MG63 (cell line): Measurements from ENCODE around the gene GYS2. TPM values are rescaled to one million over a fixed set of nuclear protein-coding genes. Genes with fewer than 3 reads are reported as not detected.

Experiments used
- DNase-seq: peaks from one replicate; pipeline ENCODE4 v3.0.0-alpha.2; 2020
- H3K27me3 ChIP-seq: fragments of 250-450 bp; sonication (Bioruptor Pico); 2 replicates; pipeline ENCODE4 v1.5.1; 2020; ENCODE audit warnings: mild to moderate bottlenecking, moderate library complexity
- H3K36me3 ChIP-seq: fragments of 250-450 bp; sonication (Bioruptor Pico); 2 replicates; pipeline ENCODE4 v1.5.1; 2020; ENCODE audit warnings: mild to moderate bottlenecking, moderate library complexity
- H3K4me3 ChIP-seq: fragments of 250-450 bp; sonication (Bioruptor Pico); 2 replicates; pipeline ENCODE4 v1.5.1; 2020; ENCODE audit warnings: mild to moderate bottlenecking, moderate library complexity
- H3K9me3 ChIP-seq: fragments of 250-450 bp; sonication (Bioruptor Pico); 2 replicates; pipeline ENCODE4 v1.5.1; 2020; ENCODE audit warnings: mild to moderate bottlenecking, moderate library complexity
- total RNA-seq: library from RNA; depleted of rRNA; stranded (reverse); fragments of >200 nt; shearing (Covaris generic); gene quantifications from 2 replicates; pipeline ENCODE4 v1.2.3, GENCODE V29; 2014; ENCODE audit warnings: low replicate concordance

Gene GYS2
- total RNA-seq, 1 experiment from 2014 or later, result not detected

DNA sequence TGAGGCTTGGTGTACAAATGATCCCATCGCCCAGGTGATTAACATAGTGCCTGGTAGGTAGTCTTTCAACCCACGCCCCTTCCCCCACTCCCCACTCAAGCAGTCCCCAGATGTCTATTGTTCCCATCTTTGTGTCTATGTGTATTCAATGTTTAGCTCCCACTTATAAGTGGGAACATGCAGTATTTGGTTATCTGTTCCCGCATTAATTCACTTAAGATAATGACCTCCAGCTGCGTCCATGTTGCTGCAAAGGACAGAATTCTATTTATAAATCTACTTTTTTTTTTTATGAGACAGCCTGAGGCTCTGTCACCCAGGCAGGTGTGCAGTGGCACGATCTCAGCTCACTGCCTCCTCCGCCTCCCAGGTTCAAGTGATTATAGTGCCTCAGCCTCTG, 62.9 kb downstream of the GYS2 start:
- Histone ChIP-seq H3K36me3 (no peaks in the 10 kb centered on the region), H3K9me3 (no peaks in the 10 kb centered on the region), H3K27me3 (0 out of 2 replicates have a peak, but pooled peaks cover 2% of the 10 kb centered on the region), H3K4me3 (no peak overlapping the region)
- DNase-seq, result no peak

DNA sequence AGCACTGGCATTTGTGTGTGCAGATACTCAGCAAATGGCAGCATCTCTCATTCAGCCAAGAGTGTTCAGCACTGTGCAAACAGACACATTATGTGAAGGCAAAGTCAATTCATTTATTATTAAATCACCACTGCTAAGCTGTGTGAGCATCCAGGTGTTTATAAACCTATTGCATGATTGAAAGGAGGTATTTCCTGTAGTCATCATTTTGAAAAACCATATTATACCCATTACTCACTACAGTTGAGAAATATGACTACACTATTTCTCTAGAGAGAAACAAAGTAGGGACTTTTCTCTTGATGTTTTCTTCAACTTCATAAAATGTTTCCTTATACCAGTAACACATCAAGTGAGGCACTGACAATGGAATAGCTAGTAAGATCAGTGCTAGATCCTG, 64.8 kb downstream of the GYS2 start:
- DNase-seq, result no peak
- Histone ChIP-seq H3K9me3 (no peaks in the 10 kb centered on the region), H3K4me3 (no peak overlapping the region), H3K36me3 (no peaks in the 10 kb centered on the region), H3K27me3 (0 out of 2 replicates have a peak, but pooled peaks cover 2% of the 10 kb centered on the region)

DNA sequence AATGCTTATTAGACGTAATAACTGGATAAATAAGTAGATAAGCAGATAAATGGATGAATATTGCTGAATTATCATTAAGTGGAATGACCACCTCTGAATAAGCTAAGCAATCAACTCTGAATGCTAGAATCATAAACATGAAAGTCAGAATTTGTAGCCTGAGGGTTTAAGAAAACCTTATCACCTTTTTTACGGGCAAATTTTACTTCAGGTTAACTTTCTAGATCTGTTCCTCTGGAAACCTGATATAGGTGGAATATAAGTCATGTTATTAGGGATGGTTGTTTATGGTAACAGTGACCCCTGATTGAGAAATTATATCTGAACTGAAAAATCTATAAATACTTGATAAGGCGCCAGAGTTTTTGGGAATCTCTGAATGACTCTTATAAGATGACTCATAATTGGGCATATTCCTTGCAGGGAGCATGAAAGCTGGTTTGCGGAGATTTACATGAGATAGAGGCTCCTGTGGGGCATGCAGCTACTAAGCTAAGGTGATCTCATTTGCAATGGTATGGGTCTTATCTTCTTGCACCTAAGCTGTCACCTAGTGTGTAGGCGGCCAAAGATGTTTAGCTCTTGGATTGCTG, 66.5 kb downstream of the GYS2 start:
- Histone ChIP-seq H3K4me3 (no peak overlapping the region), H3K27me3 (no peaks in the 10 kb centered on the region), H3K36me3 (no peaks in the 10 kb centered on the region), H3K9me3 (no peaks in the 10 kb centered on the region)
- DNase-seq, result no peak

DNA sequence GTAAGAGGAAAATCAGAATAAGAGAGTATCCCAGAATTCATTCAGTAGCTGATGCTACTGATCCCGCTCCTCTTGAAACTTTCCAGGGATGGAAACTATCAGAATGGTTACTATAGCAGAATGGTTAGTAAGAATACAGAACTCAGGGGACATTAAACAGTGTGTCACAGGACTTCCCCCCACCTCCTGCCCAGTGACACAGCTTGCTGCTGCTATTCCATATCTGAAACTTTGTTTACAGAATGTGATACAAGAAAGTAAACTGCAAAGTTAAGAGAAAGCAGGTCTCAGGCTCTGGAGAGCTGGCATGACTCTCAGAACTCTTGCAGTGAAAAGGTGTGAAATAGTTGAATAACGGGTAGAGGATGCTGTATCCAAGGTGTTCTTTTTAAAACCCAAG, 75.2 kb downstream of the GYS2 start:
- no peak overlapping the region for H3K4me3 ChIP-seq
- peaks cover 8% of the 10 kb centered on the region for H3K27me3 ChIP-seq
- H3K9me3 ChIP-seq, result no peaks in the 10 kb centered on the region
- no peaks in the 10 kb centered on the region for H3K36me3 ChIP-seq
- no peak for DNase-seq

DNA sequence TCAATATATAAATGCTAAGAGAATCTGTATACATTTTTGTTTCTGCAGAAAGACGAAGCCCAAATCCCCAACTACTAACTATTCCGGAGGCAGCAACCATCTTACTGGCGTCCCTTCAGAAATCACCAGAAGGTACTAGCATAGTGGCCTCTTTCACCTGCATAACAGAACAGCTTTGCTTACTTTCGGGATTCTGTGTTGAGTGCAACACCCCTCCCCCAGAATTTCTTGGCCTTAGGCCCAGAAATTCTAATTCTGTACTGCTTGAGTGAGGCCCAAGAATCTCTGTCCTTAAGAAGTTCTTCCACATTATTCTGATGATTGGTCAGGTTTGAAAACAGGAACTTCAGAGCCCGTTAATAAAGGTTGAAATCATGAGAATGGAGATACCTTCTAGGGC, 75.7 kb downstream of the GYS2 start:
- H3K27me3 ChIP-seq, result peaks cover 8% of the 10 kb centered on the region
- H3K4me3 ChIP-seq, result no peak overlapping the region
- H3K36me3 ChIP-seq, result no peaks in the 10 kb centered on the region
- no peaks in the 10 kb centered on the region for H3K9me3 ChIP-seq
- DNase-seq, result no peak

DNA sequence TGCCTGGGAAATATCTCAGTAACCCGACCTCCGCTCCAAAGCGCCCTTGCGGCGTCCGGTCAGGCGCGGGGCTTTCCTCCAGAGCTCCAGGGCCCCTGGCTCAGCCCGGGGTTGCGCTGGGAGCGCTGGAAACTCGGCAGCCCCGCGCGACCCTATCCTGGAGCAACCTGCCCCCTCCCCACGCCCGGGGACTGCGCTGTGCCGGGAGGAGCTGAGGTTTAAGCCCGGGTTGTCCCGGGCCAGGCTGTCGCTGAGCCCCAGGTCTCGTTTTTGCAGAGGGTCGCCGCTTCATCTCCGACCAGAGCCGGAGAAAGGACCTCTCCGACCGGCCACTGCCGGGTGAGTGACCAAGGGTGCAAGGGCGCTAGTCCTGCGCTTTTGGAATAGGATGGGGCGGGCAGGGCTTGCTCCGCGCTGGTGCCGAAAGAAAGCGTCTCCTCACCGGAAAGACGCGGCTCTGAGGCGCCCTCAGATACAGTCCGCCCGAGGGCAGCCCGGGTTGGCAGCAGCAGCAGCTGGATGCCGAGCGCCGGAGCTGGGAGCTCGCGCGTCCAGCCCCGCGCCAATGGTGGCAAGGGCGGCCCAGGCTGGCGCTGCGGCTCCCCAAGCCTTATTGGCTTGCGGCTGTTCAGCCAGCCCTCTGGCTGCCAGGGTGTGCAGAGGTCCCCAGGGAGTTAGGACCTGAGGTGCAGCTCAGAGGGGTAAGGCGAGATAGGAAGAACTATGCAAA, 77.0 kb downstream of the GYS2 start:
- DNase-seq, result peak; percentile 85
- peak overlapping the region; percentile 59 for H3K4me3 ChIP-seq
- no peaks in the 10 kb centered on the region for H3K9me3 ChIP-seq

DNA sequence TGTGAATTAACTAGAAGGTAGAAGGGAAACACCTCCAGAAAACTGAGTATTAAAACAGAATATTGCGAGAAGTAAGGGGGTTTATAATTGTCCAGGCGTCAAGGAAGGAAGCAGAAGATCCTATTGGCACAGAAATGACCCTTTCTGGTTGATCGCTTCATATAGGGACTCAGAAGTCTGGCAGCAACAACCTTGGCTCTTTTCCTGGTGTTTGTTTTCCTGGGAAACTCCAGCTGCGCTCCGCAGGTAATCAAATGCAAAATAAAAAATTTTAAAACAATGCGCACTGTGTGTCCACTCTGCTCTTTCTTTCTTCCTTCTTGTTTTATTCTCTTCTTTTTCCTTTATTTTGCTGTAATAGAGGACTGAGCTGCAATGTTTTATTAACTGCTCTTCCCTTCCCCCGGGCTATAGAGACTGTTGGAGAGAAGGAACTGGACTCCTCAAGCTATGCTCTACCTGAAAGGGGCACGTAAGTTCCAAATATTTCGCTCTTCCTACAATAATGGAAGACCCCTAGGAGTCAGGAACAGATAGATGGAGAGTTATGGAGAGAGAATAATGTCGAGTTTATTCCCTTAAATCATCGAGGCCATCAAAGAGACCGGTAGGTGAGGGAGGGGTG, 77.8 kb downstream of the GYS2 start:
- DNase-seq, result no peak
- H3K27me3 ChIP-seq, result peaks cover 8% of the 10 kb centered on the region
- no peaks in the 10 kb centered on the region for H3K36me3 ChIP-seq
- H3K4me3 ChIP-seq, result peak overlapping the region; percentile 59
- H3K9me3 ChIP-seq, result no peaks in the 10 kb centered on the region

More for the DNA sequence above, 77.0 kb downstream of the GYS2 start:
- Histone ChIP-seq H3K36me3 (no peaks in the 10 kb centered on the region), H3K27me3 (peaks cover 8% of the 10 kb centered on the region)

DNA sequence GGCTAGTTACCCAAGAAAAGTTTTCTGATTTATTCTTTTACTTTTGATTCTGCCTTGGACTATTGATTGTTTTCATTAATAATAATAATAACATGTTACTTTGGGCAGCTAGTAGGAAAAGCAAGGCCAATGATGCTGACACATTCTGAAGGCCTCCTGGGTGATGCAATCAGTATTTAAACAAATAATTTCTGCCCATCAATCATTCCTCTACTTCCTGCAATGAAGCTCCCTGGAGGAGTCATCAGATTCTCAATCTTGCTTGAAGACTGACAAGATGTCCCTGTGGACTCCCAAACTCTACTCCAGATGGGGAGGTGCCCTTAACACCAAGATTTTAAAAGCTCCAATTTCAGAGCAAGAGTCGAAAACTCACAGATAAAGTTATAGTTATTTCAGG, 78.6 kb downstream of the GYS2 start, which contains the start of gene SPX:
SPX (plus strand) TSS at position 244 of the 400 bp plus-strand sequence. CDS start 177 bp downstream, outside the sequence.
- Histone ChIP-seq H3K36me3 (no peaks in the 10 kb centered on the region), H3K4me3 (peak within 1 kb of the TSS; percentile 59), H3K9me3 (no peaks in the 10 kb centered on the region), H3K27me3 (peaks cover 8% of the 10 kb centered on the region)
- DNase-seq, result no peak

DNA sequence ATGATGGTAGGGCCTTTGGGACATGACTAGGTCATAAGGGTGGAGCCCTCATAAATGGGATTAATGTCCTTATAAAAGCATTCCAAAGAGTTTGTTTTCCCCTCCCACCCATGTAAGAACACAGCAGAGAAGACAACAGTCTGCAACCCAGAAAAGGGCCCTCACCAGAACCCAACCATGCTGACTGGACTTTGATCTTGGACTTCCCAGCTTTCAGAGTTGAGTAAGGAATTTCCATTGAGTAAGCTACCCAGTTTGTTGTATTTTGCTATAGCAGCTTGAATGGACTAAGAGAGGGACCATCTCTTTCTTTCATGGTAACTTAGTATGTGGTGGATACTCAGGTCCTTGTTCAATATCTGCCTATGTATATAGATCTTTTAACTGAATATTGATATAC, 81.5 kb downstream of the GYS2 start:
- peaks cover 10% of the 10 kb centered on the region for H3K36me3 ChIP-seq
- no peaks in the 10 kb centered on the region for H3K9me3 ChIP-seq
- H3K27me3 ChIP-seq, result 0 out of 2 replicates have a peak, but pooled peaks cover 1% of the 10 kb centered on the region
- no peak for DNase-seq
- H3K4me3 ChIP-seq, result no peak overlapping the region

DNA sequence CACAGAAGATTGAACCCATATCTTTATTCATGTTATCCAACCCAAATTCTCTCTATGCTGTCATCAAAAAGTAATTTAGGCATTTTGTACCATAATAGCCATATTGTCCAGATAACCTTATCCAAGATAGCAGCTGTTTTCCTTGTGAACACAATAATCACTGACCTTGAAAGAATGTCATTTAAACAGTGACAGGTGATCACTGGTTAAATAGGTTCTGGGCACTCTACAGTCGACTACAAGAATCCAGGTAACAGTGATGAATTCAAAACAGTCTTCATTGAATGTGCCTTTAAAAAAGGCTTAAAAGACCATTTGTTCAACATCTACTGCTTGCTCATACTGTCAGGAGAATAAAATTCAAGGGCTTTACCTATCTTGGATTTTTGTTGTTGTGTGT, 83.1 kb downstream of the GYS2 start:
- H3K4me3 ChIP-seq, result no peak overlapping the region
- no peaks in the 10 kb centered on the region for H3K27me3 ChIP-seq
- peaks cover 25% of the 10 kb centered on the region for H3K36me3 ChIP-seq
- DNase-seq, result no peak
- no peaks in the 10 kb centered on the region for H3K9me3 ChIP-seq

DNA sequence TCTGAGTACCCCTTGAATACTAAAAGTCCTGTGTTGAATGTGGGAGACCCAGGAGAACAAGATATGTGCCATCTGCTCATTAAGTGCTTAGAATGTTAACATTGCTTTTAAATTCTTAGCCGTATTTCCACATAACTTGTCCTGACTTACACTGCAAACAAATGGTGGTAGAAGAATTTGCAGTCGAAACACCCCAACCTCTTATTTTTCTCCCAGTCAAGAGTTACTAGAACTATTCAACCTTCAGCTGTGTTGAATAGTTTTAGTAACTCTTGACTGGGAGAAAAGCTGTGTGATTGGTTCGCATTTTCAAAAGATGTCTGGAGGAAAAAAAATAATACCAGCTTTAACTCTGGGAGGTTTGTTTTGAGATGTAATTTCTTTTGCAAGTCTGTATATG, 86.2 kb downstream of the GYS2 start:
- H3K36me3 ChIP-seq, result peaks cover 55% of the 10 kb centered on the region
- no peak for DNase-seq
- H3K27me3 ChIP-seq, result no peaks in the 10 kb centered on the region
- H3K4me3 ChIP-seq, result no peak overlapping the region
- no peaks in the 10 kb centered on the region for H3K9me3 ChIP-seq

DNA sequence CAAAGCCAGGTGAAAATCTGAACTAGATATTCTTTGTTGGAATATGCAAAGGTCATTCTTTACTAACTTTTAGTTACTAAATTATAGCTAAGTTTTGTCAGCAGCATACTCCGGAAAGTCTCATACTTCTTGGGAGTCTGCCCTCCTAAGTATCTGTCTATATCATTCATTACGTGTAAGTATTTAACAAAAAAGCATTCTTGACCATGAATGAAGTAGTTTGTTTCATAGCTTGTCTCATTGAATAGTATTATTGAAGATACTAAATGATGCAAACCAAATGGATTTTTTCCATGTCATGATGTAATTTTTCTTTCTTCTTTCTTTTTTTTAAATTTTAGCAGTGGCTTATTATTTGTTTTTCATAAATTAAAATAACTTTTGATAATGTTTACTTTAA, 88.4 kb downstream of the GYS2 start:
- Histone ChIP-seq H3K36me3 (peaks cover 67% of the 10 kb centered on the region), H3K4me3 (no peak overlapping the region), H3K27me3 (no peaks in the 10 kb centered on the region), H3K9me3 (no peaks in the 10 kb centered on the region)
- DNase-seq, result no peak

DNA sequence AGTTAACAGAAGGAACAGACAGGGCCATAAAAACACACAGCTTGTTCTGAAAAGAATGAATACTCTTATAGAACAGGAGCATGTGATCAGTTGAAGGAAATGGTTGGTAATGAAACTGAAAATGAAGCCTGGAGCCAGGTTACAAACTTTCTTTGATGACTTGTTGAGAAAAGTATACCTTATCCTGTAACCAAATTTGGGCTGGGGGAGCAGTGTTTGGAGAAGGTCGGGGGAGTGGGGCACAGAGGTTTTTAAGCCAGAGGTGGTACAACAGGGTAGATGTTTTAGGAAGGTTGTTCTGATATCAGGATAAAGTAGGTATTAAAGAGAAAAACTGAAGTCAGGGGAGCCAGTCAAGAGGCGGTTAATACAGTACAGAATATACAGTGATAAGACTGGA, 94.9 kb downstream of the GYS2 start:
- Histone ChIP-seq H3K36me3 (peaks cover 55% of the 10 kb centered on the region), H3K9me3 (no peaks in the 10 kb centered on the region), H3K4me3 (no peak overlapping the region), H3K27me3 (no peaks in the 10 kb centered on the region)
- no peak for DNase-seq

DNA sequence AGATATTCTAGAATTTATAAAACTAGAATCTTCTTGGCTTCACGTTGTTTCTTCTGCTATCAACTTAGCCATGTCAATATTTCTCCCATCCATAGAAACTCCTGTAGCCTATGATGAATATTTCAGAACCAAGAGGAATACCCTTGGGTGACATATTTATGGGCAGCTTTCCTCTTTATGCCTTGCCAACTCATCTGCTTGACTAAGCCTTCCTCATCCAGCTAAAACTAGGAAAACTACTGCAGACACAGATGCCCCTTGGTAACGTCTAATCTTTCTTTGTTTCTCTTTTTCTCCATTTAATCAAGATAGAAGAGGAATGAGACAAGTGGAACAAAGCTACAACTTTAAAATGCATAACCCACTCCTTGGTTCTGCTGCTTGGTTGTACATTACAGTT, 96.8 kb downstream of the GYS2 start:
- peaks cover 36% of the 10 kb centered on the region for H3K36me3 ChIP-seq
- H3K9me3 ChIP-seq, result no peaks in the 10 kb centered on the region
- DNase-seq, result no peak
- H3K27me3 ChIP-seq, result no peaks in the 10 kb centered on the region
- no peak overlapping the region for H3K4me3 ChIP-seq

DNA sequence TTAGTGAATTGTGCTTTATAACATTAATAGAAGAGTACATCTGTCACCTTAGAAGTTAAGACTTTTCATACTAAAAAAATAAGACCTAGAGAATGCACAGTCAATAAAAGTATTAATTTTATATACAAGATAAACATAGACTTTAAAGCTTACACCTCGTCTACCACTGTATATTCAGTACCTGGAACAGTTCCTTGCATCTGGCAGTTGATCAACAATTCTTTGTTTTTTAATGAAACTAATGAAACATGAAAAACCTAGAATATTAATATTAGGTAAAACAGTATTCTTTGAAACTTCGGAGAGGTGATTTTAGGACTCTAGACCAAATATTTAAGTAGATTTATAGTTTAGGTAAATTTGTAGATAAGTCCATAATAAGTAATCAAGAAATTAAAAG, 98.8 kb downstream of the GYS2 start:
- DNase-seq, result no peak
- Histone ChIP-seq H3K27me3 (no peaks in the 10 kb centered on the region), H3K4me3 (no peak overlapping the region), H3K9me3 (no peaks in the 10 kb centered on the region), H3K36me3 (peaks cover 32% of the 10 kb centered on the region)

DNA sequence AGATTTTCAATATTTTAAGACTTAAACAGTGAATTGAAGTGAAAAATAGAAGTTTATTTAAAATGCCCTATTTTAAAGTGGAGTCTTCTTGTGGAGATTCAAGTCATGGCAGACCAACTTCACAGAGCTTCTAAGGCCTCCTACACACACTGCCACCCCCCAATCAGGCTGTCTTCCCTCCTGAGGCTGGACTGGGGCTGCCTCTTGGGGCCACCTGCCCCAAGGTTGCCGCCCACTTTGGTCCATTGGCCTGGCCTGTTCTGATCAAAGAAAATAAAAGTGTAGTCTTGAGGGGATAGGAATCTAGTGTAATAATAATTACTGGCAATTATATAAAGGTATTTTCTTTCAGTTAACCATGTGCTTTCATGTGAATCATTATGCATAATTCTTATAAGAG, 101.8 kb downstream of the GYS2 start:
- Histone ChIP-seq H3K36me3 (peaks cover 27% of the 10 kb centered on the region), H3K4me3 (peak overlapping the region; percentile 97), H3K27me3 (no peaks in the 10 kb centered on the region), H3K9me3 (no peaks in the 10 kb centered on the region)
- no peak for DNase-seq

DNA sequence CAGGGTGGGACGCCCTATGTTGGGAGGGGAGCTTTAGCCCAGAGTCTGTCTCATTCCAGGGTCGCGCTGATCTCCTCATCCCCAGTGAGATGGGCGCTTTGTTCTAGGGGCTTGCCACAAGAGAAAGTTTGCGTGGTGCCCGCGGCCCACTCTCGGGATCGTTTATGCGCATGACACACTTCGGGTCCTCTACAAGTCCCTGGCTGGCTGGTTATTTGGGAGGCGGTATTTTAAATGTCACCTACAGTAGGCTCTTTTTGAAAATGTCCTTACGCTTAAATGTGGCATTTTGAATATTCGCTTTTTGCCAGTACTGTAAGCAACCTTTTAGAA, 102.5 kb downstream of the GYS2 start:
- Histone ChIP-seq H3K4me3 (peak overlapping the region; percentile 97), H3K36me3 (peaks cover 27% of the 10 kb centered on the region), H3K27me3 (no peaks in the 10 kb centered on the region), H3K9me3 (no peaks in the 10 kb centered on the region)
- DNase-seq, result no peak
